GM12892 (cell line): Measurements from ENCODE around the gene ERFE.

Experiments used
- POLR2A ChIP-seq: IDR thresholded peaks from 2 replicates; pipeline ENCODE4 v1.6.1; 2011; ENCODE audit warnings: low read depth, low read length, control low read depth
- POLR2AphosphoS5 ChIP-seq: IDR thresholded peaks from 2 replicates; pipeline ENCODE4 v1.6.1; 2011; ENCODE audit warnings: low read depth, low read length, control low read depth
- TAF1 ChIP-seq: IDR thresholded peaks from 2 replicates; pipeline ENCODE4 v1.6.1; 2011; ENCODE audit warnings: low read depth, mild to moderate bottlenecking, control low read depth, low read length, borderline replicate concordance

- TF ChIP-seq TAF1 (no peak), POLR2A (no peak), POLR2AphosphoS5 (no peak)
Observed at GRCh38 chr2:238169708-238170251, 11.0 kb downstream of the ERFE start.
